OCI-LY7 (cell line): Measurements from ENCODE around the gene MYO9B. TPM values are rescaled to one million over a fixed set of nuclear protein-coding genes. Genes with fewer than 3 reads are reported as not detected.

Source experiments
- BruUV-seq: library from RNA; stranded (reverse); fragments of 400-500 nt; replicated peaks from 2 replicates; lab custom pipeline; 2021; lab: Mats Ljungman, UMichigan
- CTCF ChIA-PET: fragments of 300-600 bp; sonication (Branson Sonifier 250); formaldehyde crosslinking; loops from one replicate; lab custom pipeline; 2022; ENCODE audit warnings: antibody characterized with exemption; ENCODE audit not compliant: unreplicated experiment; lab: Charles Lee
- POLR2A ChIA-PET: fragments of 300-600 bp; sonication (Branson Sonifier 250); formaldehyde crosslinking; loops from one replicate; lab custom pipeline; 2022; ENCODE audit warnings: antibody characterized with exemption; lab: Charles Lee
- DNase-seq: peaks from one replicate; pipeline ENCODE4 v3.0.0-alpha.2; 2015; ENCODE audit warnings: low spot score
- H2AFZ ChIP-seq: fragments of 200-600 bp; sonication (generic), shearing (Covaris generic); 2 replicates; pipeline ENCODE4 v1.6.1; 2014; ENCODE audit warnings: mild to moderate bottlenecking, antibody characterized with exemption, low read length, moderate library complexity
- H3K27ac ChIP-seq: fragments of 200-600 bp; sonication (generic); 2 replicates; pipeline ENCODE4 v1.5.1; 2014; ENCODE audit warnings: mixed run types, low read depth, mild to moderate bottlenecking, moderate library complexity, low read length, inconsistent platforms; ENCODE audit not compliant: poor library complexity, severe bottlenecking
- H3K36me3 ChIP-seq: fragments of 200-600 bp; sonication (generic); 2 replicates; pipeline ENCODE4 v1.6.1; 2014; ENCODE audit warnings: mild to moderate bottlenecking, antibody characterized with exemption, low read length, moderate library complexity, mixed read lengths; ENCODE audit not compliant: insufficient read depth
- H3K4me1 ChIP-seq: fragments of 200-600 bp; sonication (generic); 2 replicates; pipeline ENCODE4 v1.5.1; 2014; ENCODE audit warnings: mild to moderate bottlenecking, low read length; ENCODE audit not compliant: insufficient read depth, poor library complexity, severe bottlenecking
- H3K4me2 ChIP-seq: fragments of 200-600 bp; sonication (generic); 2 replicates; pipeline ENCODE4 v1.6.1; 2014; ENCODE audit warnings: mild to moderate bottlenecking, low read length
- H3K4me3 ChIP-seq: fragments of 200-600 bp; sonication (generic); 2 replicates; pipeline ENCODE4 v1.5.1; 2014; ENCODE audit warnings: mild to moderate bottlenecking, low read depth, low read length; ENCODE audit not compliant: poor library complexity, severe bottlenecking
- H3K79me2 ChIP-seq: fragments of 200-600 bp; sonication (generic); 2 replicates; pipeline ENCODE4 v1.6.1; 2016; ENCODE audit warnings: low read depth, mild to moderate bottlenecking, low read length, moderate library complexity, mixed read lengths; ENCODE audit not compliant: insufficient read depth
- H3K9me2 ChIP-seq: fragments of 200-600 bp; sonication (generic); 2 replicates; pipeline ENCODE4 v1.6.1; 2016; ENCODE audit warnings: mild to moderate bottlenecking, low read length, mixed read lengths; ENCODE audit not compliant: insufficient read depth
- H3K9me3 ChIP-seq: fragments of 200-600 bp; sonication (generic); 2 replicates; pipeline ENCODE4 v1.6.1; 2014; ENCODE audit warnings: mild to moderate bottlenecking, mixed run types, low read length, mixed read lengths
- H4K20me1 ChIP-seq: fragments of 200-600 bp; sonication (generic); 2 replicates; pipeline ENCODE4 v1.6.1; 2014; ENCODE audit warnings: mild to moderate bottlenecking, antibody characterized with exemption, low read length, moderate library complexity, mixed read lengths; ENCODE audit not compliant: insufficient read depth
- CTCF ChIP-seq: fragments of 200-600 bp; sonication (generic); conservative IDR thresholded peaks from 2 replicates; pipeline ENCODE4 v1.5.1; 2014; ENCODE audit warnings: mild to moderate bottlenecking, antibody characterized with exemption, low read length, moderate library complexity, mixed read lengths
- EZH2phosphoT487 ChIP-seq: fragments of 200-600 bp; sonication (generic); IDR thresholded peaks from 2 replicates; pipeline ENCODE4 v1.6.1; 2018; ENCODE audit warnings: low read depth, borderline replicate concordance, mild to moderate bottlenecking, mixed run types, antibody characterized with exemption, low read length, moderate library complexity, mixed read lengths
- intact Hi-C: fragments of 100-400 bp; cut with micrococcal nuclease; formaldehyde crosslinking; loops from one replicate; pipeline ENCODE4 v1.10.0; 2022; ENCODE audit not compliant: unreplicated experiment
- total RNA-seq, 2 experiments: library from RNA; depleted of rRNA in 1 of 2; stranded (reverse); fragments of >200 nt in 1 of 2; shearing (Covaris generic) in 1 of 2; gene quantifications; 2 replicates each; pipeline ENCODE4 v1.2.3, GENCODE V29; 2014 to 2022

The MYO9B gene
- total RNA-seq, 2 experiments from 2014 or later: 74.7 to 150 TPM

GRCh38 chr19:17172624-17173345, 97.2 kb downstream of the MYO9B start:
- intact Hi-C loops: no loop called here

DNA sequence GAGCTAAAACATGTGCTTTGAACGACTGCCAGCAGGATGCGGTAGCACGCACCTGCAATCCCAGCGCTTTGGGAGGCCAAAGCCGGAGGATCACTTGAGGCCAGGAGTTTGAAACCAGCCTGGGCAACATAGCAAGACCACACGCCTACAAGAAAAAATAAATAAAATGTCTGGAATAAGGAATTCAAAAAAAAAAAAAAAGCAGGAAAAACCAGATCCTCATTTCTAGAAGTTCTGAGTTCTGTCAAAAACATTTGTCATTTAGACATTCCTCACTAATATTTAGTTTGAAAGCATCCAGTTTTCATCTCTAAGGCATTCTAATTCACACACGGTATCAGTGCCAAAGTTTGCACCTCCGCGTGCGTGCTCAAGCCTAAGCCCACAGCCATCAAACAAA, 102.7 kb downstream of the MYO9B start:
- no peaks in the 10 kb centered on the region for H3K9me3 ChIP-seq
- H3K36me3 ChIP-seq: peaks cover 60% of the 10 kb centered on the region
- H3K27ac ChIP-seq: no peak overlapping the region
- H3K79me2 ChIP-seq: no peaks in the 10 kb centered on the region
- DNase-seq: no peak
- POLR2A ChIA-PET: interaction anchor here (0.6 kb wide), 1 partner anchor 11 kb away, joined by 8 read pairs; no protein-coding TSS in a partner anchor
- H3K4me1 ChIP-seq: peaks cover 14% of the 10 kb centered on the region
- H3K4me3 ChIP-seq: no peak overlapping the region
- intact Hi-C loops: no loop called here
- TF ChIP-seq EZH2phosphoT487 (no peak), CTCF (no peak)
- H2AFZ ChIP-seq: no peak overlapping the region
- no peak overlapping the region for H3K4me2 ChIP-seq
- BruUV-seq: TSS peak; percentile 45
- no peaks in the 10 kb centered on the region for H3K9me2 ChIP-seq
- CTCF ChIA-PET: no interaction called here
- H4K20me1 ChIP-seq: no peaks in the 10 kb centered on the region

More at GRCh38 chr19:17172624-17173345, 97.2 kb downstream of the MYO9B start:
- DNase-seq: no peak
- Histone ChIP-seq H3K27ac (no peak overlapping the region), H3K9me2 (no peaks in the 10 kb centered on the region), H3K36me3 (peaks cover 89% of the 10 kb centered on the region), H3K4me3 (no peak overlapping the region), H4K20me1 (no peaks in the 10 kb centered on the region), H3K4me2 (no peak overlapping the region), H2AFZ (no peak overlapping the region), H3K4me1 (no peaks in the 10 kb centered on the region), H3K79me2 (no peaks in the 10 kb centered on the region), H3K9me3 (no peaks in the 10 kb centered on the region)
- ChIA-PET POLR2A (no interaction called here), CTCF (no interaction called here)
- no peak for TF ChIP-seq CTCF
- TF ChIP-seq EZH2phosphoT487: no peak
- BruUV-seq: no TSS peak

DNA sequence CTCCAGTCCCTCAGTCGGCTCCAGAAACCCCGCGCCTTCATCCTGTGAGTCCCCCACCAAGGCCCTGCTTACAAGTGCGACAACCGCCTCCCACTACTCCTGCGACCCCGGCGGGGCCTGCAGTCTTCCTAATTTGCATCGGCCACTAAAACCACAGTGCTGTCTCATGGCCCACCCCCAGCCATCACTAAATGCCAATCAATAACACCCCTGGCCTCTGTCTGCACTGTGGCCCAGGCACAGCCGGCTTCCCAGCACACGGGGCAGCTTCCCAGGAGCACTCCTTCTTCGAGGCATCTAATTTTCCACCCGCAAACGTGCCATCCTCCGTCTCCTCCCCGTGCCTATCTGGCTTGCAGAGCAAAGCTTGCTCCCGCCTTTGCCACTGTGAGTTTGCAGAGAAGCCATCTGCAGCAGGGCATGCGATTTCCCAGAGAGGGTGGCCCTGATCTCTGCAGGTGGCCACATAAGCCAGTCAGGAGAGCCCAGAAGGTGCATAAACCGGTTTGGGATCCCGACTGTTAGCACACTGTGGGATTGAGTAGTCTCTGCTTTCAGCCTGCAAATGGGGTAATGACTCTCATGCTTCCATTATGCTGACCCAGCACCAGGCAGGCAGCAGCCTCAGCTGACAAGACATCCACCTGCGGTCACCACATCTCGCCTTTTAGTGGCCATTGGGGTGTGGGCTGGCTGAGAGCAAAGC, 105.6 kb downstream of the MYO9B start:
- Histone ChIP-seq H3K9me2 (no peaks in the 10 kb centered on the region), H3K4me3 (no peak overlapping the region), H3K36me3 (peaks cover 45% of the 10 kb centered on the region), H3K4me2 (no peak overlapping the region), H3K9me3 (no peaks in the 10 kb centered on the region), H3K4me1 (peaks cover 32% of the 10 kb centered on the region), H2AFZ (no peak overlapping the region), H3K79me2 (no peaks in the 10 kb centered on the region), H4K20me1 (no peaks in the 10 kb centered on the region), H3K27ac (no peak overlapping the region)
- ChIA-PET CTCF (no interaction called here), POLR2A (no interaction called here)
- no peak for DNase-seq
- intact Hi-C loops: no loop called here
- no peak for TF ChIP-seq CTCF
- TF ChIP-seq EZH2phosphoT487: no peak
- no TSS peak for BruUV-seq
